ENCODE measurements around the gene FAM110C. TPM values are rescaled to one million over a fixed set of nuclear protein-coding genes. Genes with fewer than 3 reads are reported as not detected.
A peak's percentile ranks its signal among the peaks of the same experiment; 100 is the strongest.

The FAM110C gene
- total and polyA plus RNA-seq, 2 experiments from 2014 or later, result 6.6 to 10.2 TPM

DNA sequence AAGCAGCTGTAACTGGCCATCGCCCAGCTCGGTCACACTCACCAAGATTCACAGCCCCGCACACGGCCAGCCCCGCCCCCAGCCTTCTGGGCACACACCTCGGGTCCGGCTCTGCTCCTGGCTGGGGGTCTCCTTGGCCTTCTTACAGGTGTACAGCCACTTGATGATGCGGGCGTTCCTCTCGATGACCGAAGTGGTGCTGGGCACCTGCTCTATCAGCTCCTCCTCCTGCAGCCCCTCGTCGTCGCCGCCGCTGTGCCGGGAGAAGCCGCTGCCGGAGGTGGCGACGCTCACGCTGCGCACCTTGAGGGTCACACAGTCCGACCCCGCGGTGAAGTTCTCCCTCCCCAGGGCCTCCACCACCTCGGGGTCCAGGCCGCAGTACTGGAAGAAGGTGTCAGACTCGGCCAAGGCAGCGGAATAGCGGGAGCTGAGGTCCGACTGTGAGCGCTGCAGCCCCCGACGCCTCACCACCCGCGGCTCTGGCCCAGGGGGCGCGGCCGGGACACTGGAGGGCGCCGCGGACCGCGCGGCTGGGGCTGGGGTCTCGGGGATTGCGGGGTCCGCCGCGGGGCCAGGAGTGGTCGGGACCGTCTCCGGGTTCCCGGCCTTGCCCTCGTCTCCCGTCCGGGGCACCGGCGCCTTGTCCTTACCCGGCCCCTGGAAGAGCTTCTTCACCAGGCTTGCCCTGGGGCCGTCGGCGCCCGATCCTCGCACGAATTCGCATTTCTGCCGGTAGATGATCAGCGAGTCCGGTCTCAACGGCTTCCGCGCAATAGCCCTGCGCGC, 769 bp downstream of the FAM110C start:
- 4% methylated on average over 51 of the region's 76 CpGs for WGBS (ENCODE audit: low lambda C conversion rate, missing lambda C conversion rate)
- peaks cover 20% of the 10 kb centered on the region for H3K4me1 ChIP-seq (ENCODE audit: insufficient read depth)
- H3K9me2 ChIP-seq (replicated peaks; ENCODE audit: insufficient read depth), result no peaks in the 10 kb centered on the region
- peak overlapping the region; percentile 44 for H2AFZ ChIP-seq
- H3K9me3 ChIP-seq (ENCODE audit: low read depth), result no peaks in the 10 kb centered on the region
- no peak for TF ChIP-seq EZH2 (IDR thresholded peaks at IDR 0.05; ENCODE audit: borderline replicate concordance)
- no peak for TF ChIP-seq EZH2phosphoT487 (IDR thresholded peaks at IDR 0.05; ENCODE audit: low read depth, severe bottlenecking, unreplicated experiment)
- TF ChIP-seq, protein P1, sequence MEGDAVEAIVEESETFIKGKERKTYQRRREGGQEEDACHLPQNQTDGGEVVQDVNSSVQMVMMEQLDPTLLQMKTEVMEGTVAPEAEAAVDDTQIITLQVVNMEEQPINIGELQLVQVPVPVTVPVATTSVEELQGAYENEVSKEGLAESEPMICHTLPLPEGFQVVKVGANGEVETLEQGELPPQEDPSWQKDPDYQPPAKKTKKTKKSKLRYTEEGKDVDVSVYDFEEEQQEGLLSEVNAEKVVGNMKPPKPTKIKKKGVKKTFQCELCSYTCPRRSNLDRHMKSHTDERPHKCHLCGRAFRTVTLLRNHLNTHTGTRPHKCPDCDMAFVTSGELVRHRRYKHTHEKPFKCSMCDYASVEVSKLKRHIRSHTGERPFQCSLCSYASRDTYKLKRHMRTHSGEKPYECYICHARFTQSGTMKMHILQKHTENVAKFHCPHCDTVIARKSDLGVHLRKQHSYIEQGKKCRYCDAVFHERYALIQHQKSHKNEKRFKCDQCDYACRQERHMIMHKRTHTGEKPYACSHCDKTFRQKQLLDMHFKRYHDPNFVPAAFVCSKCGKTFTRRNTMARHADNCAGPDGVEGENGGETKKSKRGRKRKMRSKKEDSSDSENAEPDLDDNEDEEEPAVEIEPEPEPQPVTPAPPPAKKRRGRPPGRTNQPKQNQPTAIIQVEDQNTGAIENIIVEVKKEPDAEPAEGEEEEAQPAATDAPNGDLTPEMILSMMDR (IDR thresholded peaks at IDR 0.05; ENCODE audit: poor library complexity), result no peak
- H3K79me2 ChIP-seq, result peaks cover 11% of the 10 kb centered on the region
- peak; percentile 26 for DNase-seq (ENCODE audit: low spot score)
- H3K27ac ChIP-seq, result peak overlapping the region; percentile 95
- H3K27me3 ChIP-seq, result peaks cover 22% of the 10 kb centered on the region
- H4K20me1 ChIP-seq (ENCODE audit: insufficient read depth, poor library complexity, severe bottlenecking), result peaks cover 7% of the 10 kb centered on the region
- H3K36me3 ChIP-seq (replicated peaks; ENCODE audit: insufficient read depth, low read depth), result no peaks in the 10 kb centered on the region
- H3K4me2 ChIP-seq, result peak overlapping the region; percentile 89
- peak overlapping the region; percentile 79 for H3K4me3 ChIP-seq

DNA sequence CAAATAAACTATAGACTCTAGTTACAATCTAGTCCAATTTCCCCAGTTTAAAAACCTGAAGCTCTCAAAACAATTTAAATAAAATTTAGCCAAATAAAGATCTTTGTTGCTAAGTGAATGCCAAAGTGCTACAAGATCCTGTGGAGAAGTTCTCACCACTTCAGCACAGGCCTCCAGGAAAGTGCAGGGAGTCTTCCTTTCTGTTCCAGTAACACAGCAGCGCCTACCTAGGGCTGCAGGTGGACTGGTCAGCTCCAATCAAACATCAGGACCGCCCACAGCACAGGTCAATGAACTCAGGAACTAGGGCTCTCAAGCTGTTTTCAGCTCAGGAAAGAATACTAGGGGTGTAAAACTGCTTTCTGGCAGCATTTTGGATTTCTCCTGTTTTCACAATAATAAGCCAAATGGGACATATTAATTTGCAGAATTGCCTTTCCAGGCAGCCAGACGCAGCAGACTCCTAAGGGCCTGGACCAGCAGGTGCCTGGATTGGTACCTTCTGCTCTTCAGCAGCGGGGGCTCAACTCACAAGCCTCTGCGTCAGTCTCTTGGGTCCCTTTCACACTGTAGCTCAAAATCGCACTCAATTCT, 1.5 kb downstream of the FAM110C start:
- no peaks in the 10 kb centered on the region for H3K36me3 ChIP-seq (replicated peaks; ENCODE audit: insufficient read depth, low read depth)
- peaks cover 20% of the 10 kb centered on the region for H3K4me1 ChIP-seq (ENCODE audit: insufficient read depth)
- H3K4me3 ChIP-seq, result peak overlapping the region; percentile 79
- H3K9me2 ChIP-seq (replicated peaks; ENCODE audit: insufficient read depth), result no peaks in the 10 kb centered on the region
- peaks cover 7% of the 10 kb centered on the region for H4K20me1 ChIP-seq (ENCODE audit: insufficient read depth, poor library complexity, severe bottlenecking)
- 43% methylated on average over 6 of the region's 6 CpGs for WGBS (ENCODE audit: low lambda C conversion rate, missing lambda C conversion rate)
- no peak overlapping the region for H2AFZ ChIP-seq
- H3K27ac ChIP-seq, result peak overlapping the region; percentile 95
- peaks cover 11% of the 10 kb centered on the region for H3K79me2 ChIP-seq
- peak; percentile 40 for DNase-seq (ENCODE audit: low spot score)
- peak overlapping the region; percentile 89 for H3K4me2 ChIP-seq
- TF ChIP-seq, protein P1 (IDR thresholded peaks at IDR 0.05; ENCODE audit: poor library complexity), result no peak
- TF ChIP-seq EZH2 (IDR thresholded peaks at IDR 0.05; ENCODE audit: borderline replicate concordance) (no peak), EZH2phosphoT487 (IDR thresholded peaks at IDR 0.05; ENCODE audit: low read depth, severe bottlenecking, unreplicated experiment) (no peak)
- H3K27me3 ChIP-seq, result peaks cover 24% of the 10 kb centered on the region
- H3K9me3 ChIP-seq (ENCODE audit: low read depth), result no peaks in the 10 kb centered on the region

DNA sequence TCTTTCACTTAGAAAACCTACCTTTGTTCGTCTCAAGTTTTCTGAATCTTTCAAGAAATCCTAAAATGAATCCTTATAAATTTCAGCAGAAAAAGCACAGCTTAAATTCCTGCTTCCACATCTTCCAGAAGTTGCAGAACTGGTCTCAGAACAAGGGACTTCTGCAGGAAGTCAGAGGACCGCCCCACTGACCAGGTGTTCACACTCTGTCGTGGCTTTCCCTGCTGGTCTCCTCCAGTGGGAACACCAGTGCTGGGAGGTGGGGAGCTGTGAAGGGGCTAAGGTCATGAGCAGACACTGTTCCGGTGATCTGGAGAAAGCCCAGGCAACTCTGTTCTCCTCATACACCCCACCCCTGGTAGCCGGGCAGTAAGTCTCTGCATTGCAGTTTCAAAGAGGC, 3.5 kb downstream of the FAM110C start:
- Histone ChIP-seq H3K9me3 (ENCODE audit: low read depth) (no peaks in the 10 kb centered on the region), H3K4me3 (no peak overlapping the region), H3K4me1 (ENCODE audit: insufficient read depth) (peaks cover 18% of the 10 kb centered on the region), H3K36me3 (replicated peaks; ENCODE audit: insufficient read depth, low read depth) (no peaks in the 10 kb centered on the region), H2AFZ (no peak overlapping the region), H3K4me2 (peak overlapping the region; percentile 37), H3K27me3 (peaks cover 24% of the 10 kb centered on the region), H3K9me2 (replicated peaks; ENCODE audit: insufficient read depth) (no peaks in the 10 kb centered on the region), H4K20me1 (ENCODE audit: insufficient read depth, poor library complexity, severe bottlenecking) (peaks cover 7% of the 10 kb centered on the region), H3K79me2 (peaks cover 11% of the 10 kb centered on the region), H3K27ac (no peak overlapping the region)
- 66% methylated on average over 5 of the region's 5 CpGs for WGBS (ENCODE audit: low lambda C conversion rate, missing lambda C conversion rate)
- no peak for TF ChIP-seq EZH2phosphoT487 (IDR thresholded peaks at IDR 0.05; ENCODE audit: low read depth, severe bottlenecking, unreplicated experiment)
- TF ChIP-seq, protein P1 (IDR thresholded peaks at IDR 0.05; ENCODE audit: poor library complexity), result no peak
- no peak for DNase-seq (ENCODE audit: low spot score)
